Activated CD4-positive, alpha-beta T cell treated with anti-CD3 and anti-CD28 coated beads for 36 hours (primary cell): ENCODE results near the gene RCAN1. TPM values are rescaled to one million over a fixed set of nuclear protein-coding genes. Genes with fewer than 3 reads are reported as not detected.
A peak's percentile ranks its signal among the peaks of the same experiment; 100 is the strongest.

Experiments used
- ATAC-seq: fragments of 200-7000 bp; cut with Tn5 transposase; one replicate; pipeline ENCODE4 v1.10.0; 2021; ENCODE audit warnings: mild to moderate bottlenecking, moderate library complexity
- CTCF ChIA-PET: fragments of 350-600 bp; sonication (Branson Sonifier 250); formaldehyde crosslinking; loops from one replicate; lab custom pipeline; 2021; ENCODE audit warnings: antibody characterized with exemption; lab: Charles Lee
- POLR2A ChIA-PET: fragments of 350-600 bp; sonication (Branson Sonifier 250); formaldehyde crosslinking; loops from one replicate; lab custom pipeline; 2021; ENCODE audit warnings: antibody characterized with exemption, inconsistent platforms; lab: Charles Lee
- DNase-seq: peaks from one replicate; pipeline ENCODE4 v3.0.0-alpha.2; 2020
- H3K27ac Mint-ChIP-seq: one replicate; pipeline ENCODE4 v1.8.0; 2021; ENCODE audit warnings: mixed read lengths
- H3K27me3 Mint-ChIP-seq: one replicate; pipeline ENCODE4 v1.8.0; 2021; ENCODE audit warnings: mixed read lengths
- H3K36me3 Mint-ChIP-seq: one replicate; pipeline ENCODE4 v1.8.0; 2021; ENCODE audit warnings: low read depth, mixed read lengths
- H3K4me1 Mint-ChIP-seq: one replicate; pipeline ENCODE4 v1.8.0; 2021; ENCODE audit warnings: mixed read lengths
- H3K4me3 Mint-ChIP-seq: one replicate; pipeline ENCODE4 v1.8.0; 2021; ENCODE audit warnings: mild to moderate bottlenecking, moderate library complexity, mixed read lengths
- H3K9me3 Mint-ChIP-seq: one replicate; pipeline ENCODE4 v1.8.0; 2021; ENCODE audit warnings: low read depth, mixed read lengths
- intact Hi-C, 2 experiments: fragments of 100-400 bp; cut with DNase I in 1 of 2; cut with micrococcal nuclease in 1 of 2; formaldehyde crosslinking; loops; one replicate each; pipeline versions ENCODE4 v1.14.2 to v1.15.1; 2022 to 2024; cut with DNase I, micrococcal nuclease
- total RNA-seq, 2 experiments: library from RNA; stranded (reverse); gene quantifications; one replicate each; pipeline ENCODE4 v1.2.3, GENCODE V29; 2021

RCAN1 gene
- total RNA-seq, 2 experiments from 2014 or later: 9.9 to 10.0 TPM

DNA sequence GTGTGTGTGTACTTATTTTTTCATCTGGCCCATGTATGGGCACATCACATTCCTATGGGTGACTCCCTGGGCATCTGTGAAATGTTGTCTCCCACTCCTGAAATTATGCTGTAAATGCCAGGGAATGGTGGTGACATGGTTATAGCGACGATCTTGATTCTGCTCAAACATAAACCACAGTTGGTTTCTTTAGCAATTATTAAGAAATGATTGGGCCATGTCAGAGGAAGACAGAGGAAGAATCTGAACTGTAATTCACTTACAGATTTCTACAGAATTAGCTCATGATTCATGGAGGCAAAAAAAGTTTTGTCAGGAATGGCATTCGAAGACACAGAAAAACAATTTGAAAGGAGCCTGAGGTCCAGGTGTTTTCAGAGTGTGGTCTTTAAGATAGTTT lies 77.1 kb downstream of the RCAN1 start:
- H3K27ac Mint-ChIP-seq: no peak overlapping the region
- no peak overlapping the region for H3K4me3 Mint-ChIP-seq
- no peak for DNase-seq
- ChIA-PET POLR2A (no interaction called here), CTCF (interaction anchor here (0.6 to 1.3 kb wide), 3 partner anchors 12 to 266 kb away, joined by 3 to 4 read pairs (median 3); no protein-coding TSS in a partner anchor)
- no peaks in the 10 kb centered on the region for H3K36me3 Mint-ChIP-seq
- H3K4me1 Mint-ChIP-seq: peaks cover 4% of the 10 kb centered on the region
- intact Hi-C loops: no loop called here
- H3K27me3 Mint-ChIP-seq: no peaks in the 10 kb centered on the region
- H3K9me3 Mint-ChIP-seq: no peaks in the 10 kb centered on the region
- no peak for ATAC-seq

DNA sequence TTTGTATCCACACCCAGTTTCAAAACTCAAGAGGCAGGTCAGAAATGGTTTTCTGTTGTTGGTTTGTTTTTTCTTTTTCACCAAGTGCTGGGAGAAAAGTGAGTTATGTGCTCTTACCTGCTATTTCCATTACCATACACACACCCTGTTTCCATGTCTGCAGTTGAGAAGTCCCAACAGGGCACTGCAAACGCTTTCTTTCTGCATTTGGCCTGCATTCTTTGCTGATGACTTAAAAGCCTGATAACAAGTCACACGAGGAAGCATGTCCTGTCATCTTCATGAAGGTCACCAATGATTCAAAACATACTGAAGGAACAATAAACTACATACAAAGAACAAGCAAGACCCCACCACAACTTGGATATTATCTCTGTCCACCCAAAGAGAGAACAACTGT lies 78.1 kb downstream of the RCAN1 start:
- intact Hi-C loops: no loop called here
- peaks cover 4% of the 10 kb centered on the region for H3K4me1 Mint-ChIP-seq

GRCh38 chr21:34536311-34536710 lies 78.6 kb downstream of the RCAN1 start:
- no peak overlapping the region for H3K27ac Mint-ChIP-seq

More for the DNA sequence above, 78.1 kb downstream of the RCAN1 start:
- POLR2A ChIA-PET: no interaction called here
- no peaks in the 10 kb centered on the region for H3K27me3 Mint-ChIP-seq
- no peak overlapping the region for H3K27ac Mint-ChIP-seq
- CTCF ChIA-PET: no interaction called here
- no peaks in the 10 kb centered on the region for H3K36me3 Mint-ChIP-seq
- H3K9me3 Mint-ChIP-seq: no peaks in the 10 kb centered on the region
- DNase-seq (no peak), ATAC-seq (no peak)
- no peak overlapping the region for H3K4me3 Mint-ChIP-seq

GRCh38 chr21:34535886-34536285 lies 79.0 kb downstream of the RCAN1 start:
- Mint-ChIP-seq H3K36me3 (no peaks in the 10 kb centered on the region), H3K9me3 (no peaks in the 10 kb centered on the region), H3K27me3 (no peaks in the 10 kb centered on the region), H3K27ac (no peak overlapping the region), H3K4me1 (peaks cover 4% of the 10 kb centered on the region), H3K4me3 (no peak overlapping the region)
- DNase-seq: no peak
- ATAC-seq: no peak
- ChIA-PET POLR2A (interaction anchor here (0.5 kb wide), 1 partner anchor 10 kb away, joined by 3 read pairs; no protein-coding TSS in a partner anchor), CTCF (no interaction called here)
- intact Hi-C loops: no loop called here

More at GRCh38 chr21:34536311-34536710, 78.6 kb downstream of the RCAN1 start:
- intact Hi-C loops: no loop called here
- ChIA-PET POLR2A (interaction anchor here (0.5 kb wide), 1 partner anchor 10 kb away, joined by 3 read pairs; no protein-coding TSS in a partner anchor), CTCF (no interaction called here)
- no peaks in the 10 kb centered on the region for H3K9me3 Mint-ChIP-seq
- DNase-seq: no peak
- ATAC-seq: no peak
- no peaks in the 10 kb centered on the region for H3K27me3 Mint-ChIP-seq
- no peak overlapping the region for H3K4me3 Mint-ChIP-seq
- no peaks in the 10 kb centered on the region for H3K36me3 Mint-ChIP-seq
- peaks cover 4% of the 10 kb centered on the region for H3K4me1 Mint-ChIP-seq

DNA sequence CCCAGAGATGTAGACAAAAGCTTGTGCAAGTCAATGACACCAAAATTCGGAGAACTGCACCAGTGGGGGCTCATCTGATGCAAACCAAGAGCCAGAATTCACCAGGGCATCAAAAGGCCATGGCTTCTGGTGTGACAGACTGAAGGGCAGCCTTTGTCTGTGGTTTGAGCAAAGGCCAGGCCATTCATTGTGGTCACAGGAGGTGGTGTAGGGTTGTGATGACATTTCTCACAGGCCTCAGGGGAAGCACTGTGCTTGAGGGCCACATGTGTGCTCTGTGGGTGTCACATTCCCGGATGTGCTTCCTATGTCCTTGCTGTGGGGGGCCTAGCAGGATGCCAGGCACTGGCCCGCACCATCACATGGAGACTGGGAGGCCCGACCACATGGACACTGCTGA lies 80.4 kb downstream of the RCAN1 start:
- POLR2A ChIA-PET: no interaction called here

GRCh38 chr21:34533938-34534337 lies 81.0 kb downstream of the RCAN1 start:
- Mint-ChIP-seq H3K27me3 (peaks cover 2% of the 10 kb centered on the region), H3K9me3 (peaks cover 5% of the 10 kb centered on the region), H3K36me3 (peaks cover 4% of the 10 kb centered on the region), H3K27ac (no peak overlapping the region), H3K4me1 (peaks cover 7% of the 10 kb centered on the region), H3K4me3 (no peak overlapping the region)
- DNase-seq (no peak), ATAC-seq (no peak)
- ChIA-PET CTCF (interaction anchor here (0.6 kb wide), 1 partner anchor 184 kb away, joined by 4 read pairs; no protein-coding TSS in a partner anchor), POLR2A (no interaction called here)
- intact Hi-C loops: no loop called here

More for the DNA sequence above, 80.4 kb downstream of the RCAN1 start:
- intact Hi-C loops: no loop called here
- Mint-ChIP-seq H3K27me3 (peaks cover 2% of the 10 kb centered on the region), H3K9me3 (peaks cover 5% of the 10 kb centered on the region), H3K4me3 (no peak overlapping the region), H3K4me1 (peaks cover 7% of the 10 kb centered on the region), H3K27ac (no peak overlapping the region), H3K36me3 (peaks cover 4% of the 10 kb centered on the region)
- DNase-seq (no peak), ATAC-seq (peak; percentile 49)
- CTCF ChIA-PET: interaction anchor here (0.6 kb wide), 1 partner anchor 185 kb away, joined by 4 read pairs; no protein-coding TSS in a partner anchor

GRCh38 chr21:34531399-34531798 lies 83.5 kb downstream of the RCAN1 start:
- no peak overlapping the region for H3K27ac Mint-ChIP-seq
- CTCF ChIA-PET: no interaction called here
- intact Hi-C loops: no loop called here
- H3K9me3 Mint-ChIP-seq: peaks cover 5% of the 10 kb centered on the region
- H3K27me3 Mint-ChIP-seq: peaks cover 2% of the 10 kb centered on the region
- POLR2A ChIA-PET: no interaction called here
- peaks cover 4% of the 10 kb centered on the region for H3K36me3 Mint-ChIP-seq
- no peak for ATAC-seq
- peaks cover 16% of the 10 kb centered on the region for H3K4me1 Mint-ChIP-seq
- DNase-seq: no peak
- H3K4me3 Mint-ChIP-seq: no peak overlapping the region

- no peak for DNase-seq
- no peak for ATAC-seq
- peaks cover 6% of the 10 kb centered on the region for H3K36me3 Mint-ChIP-seq
- intact Hi-C loops: no loop called here
- H3K27me3 Mint-ChIP-seq: peaks cover 2% of the 10 kb centered on the region
- H3K4me1 Mint-ChIP-seq: peaks cover 25% of the 10 kb centered on the region
- peaks cover 5% of the 10 kb centered on the region for H3K9me3 Mint-ChIP-seq
- H3K4me3 Mint-ChIP-seq: no peak overlapping the region
- ChIA-PET CTCF (interaction anchor here (0.8 kb wide), 1 partner anchor 8 kb away, joined by 4 read pairs; no protein-coding TSS in a partner anchor), POLR2A (no interaction called here)
- H3K27ac Mint-ChIP-seq: no peak overlapping the region
These were observed 84.7 kb downstream of the RCAN1 start for GRCh38 chr21:34530261-34530660.

- Mint-ChIP-seq H3K36me3 (peaks cover 7% of the 10 kb centered on the region), H3K4me1 (peaks cover 30% of the 10 kb centered on the region), H3K9me3 (peaks cover 5% of the 10 kb centered on the region), H3K27ac (no peak overlapping the region), H3K27me3 (peaks cover 2% of the 10 kb centered on the region), H3K4me3 (no peak overlapping the region)
- ATAC-seq (no peak), DNase-seq (no peak)
- ChIA-PET CTCF (no interaction called here), POLR2A (no interaction called here)
- intact Hi-C loops: loop anchor here in 1 of 2 experiments (5.0 kb wide), 2 partner anchors 54 to 84 kb away; no protein-coding TSS in a partner anchor
These were observed 86.8 kb downstream of the RCAN1 start for GRCh38 chr21:34528131-34528561.

DNA sequence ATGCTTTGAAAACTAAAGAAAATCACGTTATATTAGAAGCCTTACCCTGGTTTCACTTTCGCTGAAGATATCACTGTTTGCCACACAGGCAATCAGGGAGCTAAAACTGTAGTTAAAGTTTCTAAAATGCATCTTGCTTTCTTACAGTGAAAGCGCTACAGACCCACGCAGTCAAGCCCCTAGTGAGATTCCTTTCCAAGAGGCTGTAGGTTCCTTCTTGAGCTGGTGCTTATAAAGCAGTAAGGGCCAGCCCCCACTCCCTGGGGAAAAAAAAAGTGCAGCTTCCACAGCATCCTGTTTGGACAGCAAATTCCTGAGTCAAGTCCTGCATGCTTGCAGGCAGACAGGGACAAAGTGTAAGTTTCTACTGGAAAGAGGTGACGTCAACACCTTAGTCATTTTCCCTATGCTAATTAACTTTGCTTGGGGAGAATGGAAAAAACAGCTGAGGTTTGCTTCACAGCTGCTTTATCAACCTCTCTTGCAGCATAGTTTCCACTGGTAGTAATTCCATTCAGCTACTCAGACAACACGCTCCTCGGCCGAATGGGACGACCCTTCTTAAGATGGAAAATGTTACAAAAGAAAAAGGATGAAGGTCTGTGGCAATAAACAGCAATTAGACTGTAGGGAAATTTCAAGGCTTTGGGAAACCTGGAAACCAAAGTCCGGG lies 88.2 kb downstream of the RCAN1 start:
- peaks cover 35% of the 10 kb centered on the region for H3K4me1 Mint-ChIP-seq
- ChIA-PET POLR2A (interaction anchor here (0.5 to 1.0 kb wide), 2 partner anchors 19 to 52 kb away, joined by 3 read pairs; no protein-coding TSS in a partner anchor), CTCF (interaction anchor here (0.6 to 2.0 kb wide), 11 partner anchors 10 to 167 kb away, joined by 3 to 14 read pairs (median 3); no protein-coding TSS in a partner anchor)
- H3K4me3 Mint-ChIP-seq: peak overlapping the region; percentile 55
- DNase-seq: peak; percentile 71
- ATAC-seq: peak; percentile 85
- peaks cover 2% of the 10 kb centered on the region for H3K27me3 Mint-ChIP-seq
- peak overlapping the region; percentile 85 for H3K27ac Mint-ChIP-seq
- peaks cover 5% of the 10 kb centered on the region for H3K9me3 Mint-ChIP-seq
- intact Hi-C loops: loop anchor here (1.0 to 5.0 kb wide), 7 partner anchors 26 to 552 kb away; partner anchors contain the start of gene RCAN1 (in 1 of the 2)
- peaks cover 7% of the 10 kb centered on the region for H3K36me3 Mint-ChIP-seq

DNA sequence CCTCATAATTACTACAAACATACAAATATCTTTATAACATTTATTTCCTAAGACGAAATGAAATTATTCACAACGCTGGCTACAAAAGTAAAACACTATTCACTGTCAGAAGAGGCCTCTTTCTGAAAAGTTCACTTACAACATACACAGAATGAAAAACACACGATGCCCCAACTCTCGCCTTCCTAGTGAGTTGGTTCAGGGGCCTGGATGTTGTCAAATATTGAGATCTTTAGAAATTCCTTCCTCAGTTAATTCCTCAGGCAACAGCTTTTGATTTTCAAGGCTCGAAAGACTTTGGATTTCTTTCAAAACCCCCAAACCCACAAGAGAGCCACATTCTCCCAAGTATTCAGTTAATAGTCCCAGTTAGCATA lies 88.7 kb downstream of the RCAN1 start:
- Mint-ChIP-seq H3K9me3 (peaks cover 5% of the 10 kb centered on the region), H3K27ac (peak overlapping the region; percentile 85), H3K27me3 (peaks cover 2% of the 10 kb centered on the region), H3K36me3 (peaks cover 7% of the 10 kb centered on the region), H3K4me1 (peaks cover 35% of the 10 kb centered on the region), H3K4me3 (peak overlapping the region; percentile 55)
- POLR2A ChIA-PET: interaction anchor here (0.7 to 1.0 kb wide), 2 partner anchors 10 to 53 kb away, joined by 3 read pairs; no protein-coding TSS in a partner anchor
- CTCF ChIA-PET: interaction anchor here (0.6 to 2.0 kb wide), 9 partner anchors 10 to 167 kb away, joined by 3 to 14 read pairs (median 4); no protein-coding TSS in a partner anchor
- ATAC-seq: no peak
- no peak for DNase-seq
- intact Hi-C loops: loop anchor here (1.0 to 5.0 kb wide), 7 partner anchors 27 to 551 kb away; partner anchors contain the start of gene RCAN1 (in 1 of the 2)
